Measurements from ENCODE around the gene PINK1.

PINK1 gene

GRCh38 chr1:20587661-20588053 lies 45.6 kb upstream of the PINK1 start:
- Histone ChIP-seq H2AFZ (ENCODE audit: low read length) (no peak overlapping the region), H3K9me2 (ENCODE audit: low read depth, low read length) (no peaks in the 10 kb centered on the region), H3K4me3 (ENCODE audit: low read depth, low read length, poor library complexity, severe bottlenecking) (no peak overlapping the region), H3K36me3 (ENCODE audit: insufficient read depth, low read length) (no peaks in the 10 kb centered on the region), H4K20me1 (ENCODE audit: insufficient read depth, low read length) (no peaks in the 10 kb centered on the region), H3K4me2 (ENCODE audit: low read length) (no peak overlapping the region), H3K4me1 (ENCODE audit: insufficient read depth, low read length, severe bottlenecking) (no peaks in the 10 kb centered on the region), H3K27ac (ENCODE audit: low read depth, low read length, poor library complexity, severe bottlenecking) (no peak overlapping the region), H3K27me3 (ENCODE audit: insufficient read depth, low read length) (peaks cover 4% of the 10 kb centered on the region), H3K9me3 (ENCODE audit: low read length) (no peaks in the 10 kb centered on the region), H3K79me2 (ENCODE audit: insufficient read depth, low read length) (no peaks in the 10 kb centered on the region), H3K9ac (ENCODE audit: low read length) (no peak overlapping the region), H3F3A (ENCODE audit: insufficient read depth, low read length) (no peaks in the 10 kb centered on the region)
- no peak for TF ChIP-seq EZH2 (IDR thresholded peaks at IDR 0.05; ENCODE audit: borderline replicate concordance, low read length)
- TF ChIP-seq CTCF (IDR thresholded peaks at IDR 0.05; ENCODE audit: low read length), result no peak

DNA sequence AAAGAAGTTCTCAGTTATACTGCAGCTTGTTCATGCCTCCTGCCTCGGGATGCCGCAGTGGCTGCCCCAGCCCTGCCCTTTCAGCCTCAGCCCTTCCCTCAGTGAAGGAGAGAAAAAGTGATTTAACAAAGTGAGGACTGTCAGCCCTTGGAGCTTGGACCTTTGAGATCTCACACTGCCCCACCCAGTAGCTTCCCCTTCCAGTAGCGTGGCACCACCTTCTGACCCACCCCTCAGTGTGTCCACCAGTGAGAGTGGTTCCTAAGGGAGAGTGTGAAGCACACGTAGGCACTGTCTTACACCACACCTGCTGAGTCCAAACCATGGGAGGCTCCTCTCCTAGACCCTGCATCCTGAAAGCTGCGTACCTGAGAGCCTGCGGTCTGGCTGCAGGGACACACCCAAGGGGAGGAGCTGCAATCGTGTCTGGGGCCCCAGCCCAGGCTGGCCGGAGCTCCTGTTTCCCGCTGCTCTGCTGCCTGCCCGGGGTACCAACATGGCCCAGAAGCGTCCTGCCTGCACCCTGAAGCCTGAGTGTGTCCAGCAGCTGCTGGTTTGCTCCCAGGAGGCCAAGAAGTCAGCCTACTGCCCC lies 44.5 kb upstream of the PINK1 start, which contains the start of gene CDA:
Gene CDA, plus strand, starts transcription at position 464 of the 592 bp plus-strand sequence. Its CDS starts 33 bp downstream, at position 497.
- no peaks in the 10 kb centered on the region for H3K4me1 ChIP-seq (ENCODE audit: insufficient read depth, low read length, severe bottlenecking)
- TF ChIP-seq CTCF (IDR thresholded peaks at IDR 0.05; ENCODE audit: low read length), result no peak
- no peak for TF ChIP-seq EZH2 (IDR thresholded peaks at IDR 0.05; ENCODE audit: borderline replicate concordance, low read length)
- H3K79me2 ChIP-seq (ENCODE audit: insufficient read depth, low read length), result no peaks in the 10 kb centered on the region
- H3K9me3 ChIP-seq (ENCODE audit: low read length), result no peaks in the 10 kb centered on the region
- no peaks in the 10 kb centered on the region for H3F3A ChIP-seq (ENCODE audit: insufficient read depth, low read length)
- no peaks in the 10 kb centered on the region for H3K9me2 ChIP-seq (ENCODE audit: low read depth, low read length)
- H3K9ac ChIP-seq (ENCODE audit: low read length), result no peak within 1 kb of the TSS
- no peak within 1 kb of the TSS for H3K4me3 ChIP-seq (ENCODE audit: low read depth, low read length, poor library complexity, severe bottlenecking)
- H2AFZ ChIP-seq (ENCODE audit: low read length), result no peak within 1 kb of the TSS
- H3K36me3 ChIP-seq (ENCODE audit: insufficient read depth, low read length), result no peaks in the 10 kb centered on the region
- peaks cover 4% of the 10 kb centered on the region for H3K27me3 ChIP-seq (ENCODE audit: insufficient read depth, low read length)
- no peaks in the 10 kb centered on the region for H4K20me1 ChIP-seq (ENCODE audit: insufficient read depth, low read length)
- no peak within 1 kb of the TSS for H3K4me2 ChIP-seq (ENCODE audit: low read length)
- H3K27ac ChIP-seq (ENCODE audit: low read depth, low read length, poor library complexity, severe bottlenecking), result no peak within 1 kb of the TSS

GRCh38 chr1:20589331-20590278 lies 43.7 kb upstream of the PINK1 start:
- no peak for TF ChIP-seq EZH2 (IDR thresholded peaks at IDR 0.05; ENCODE audit: borderline replicate concordance, low read length)
- no peak for TF ChIP-seq CTCF (IDR thresholded peaks at IDR 0.05; ENCODE audit: low read length)
- no peak overlapping the region for H3K27ac ChIP-seq (ENCODE audit: low read depth, low read length, poor library complexity, severe bottlenecking)
- no peaks in the 10 kb centered on the region for H3K9me2 ChIP-seq (ENCODE audit: low read depth, low read length)
- H2AFZ ChIP-seq (ENCODE audit: low read length), result no peak overlapping the region
- H3K9me3 ChIP-seq (ENCODE audit: low read length), result no peaks in the 10 kb centered on the region
- no peak overlapping the region for H3K9ac ChIP-seq (ENCODE audit: low read length)
- no peak overlapping the region for H3K4me3 ChIP-seq (ENCODE audit: low read depth, low read length, poor library complexity, severe bottlenecking)
- H3K36me3 ChIP-seq (ENCODE audit: insufficient read depth, low read length), result no peaks in the 10 kb centered on the region
- no peaks in the 10 kb centered on the region for H3F3A ChIP-seq (ENCODE audit: insufficient read depth, low read length)
- H3K4me1 ChIP-seq (ENCODE audit: insufficient read depth, low read length, severe bottlenecking), result no peaks in the 10 kb centered on the region
- H3K27me3 ChIP-seq (ENCODE audit: insufficient read depth, low read length), result peaks cover 4% of the 10 kb centered on the region
- no peaks in the 10 kb centered on the region for H4K20me1 ChIP-seq (ENCODE audit: insufficient read depth, low read length)
- no peak overlapping the region for H3K4me2 ChIP-seq (ENCODE audit: low read length)
- H3K79me2 ChIP-seq (ENCODE audit: insufficient read depth, low read length), result no peaks in the 10 kb centered on the region

Data from OCI-LY1 (cell line).